ENCODE results near the gene PTCD1.

PTCD1 gene

GRCh38 chr7:99408379-99409191 is 30.0 kb downstream of the PTCD1 start, which contains the start of the genes BUD31 and PDAP1:
Gene BUD31, plus strand, starts transcription at chr7:99408969. Its CDS starts 2,124 bp downstream, at chr7:99411093.
Gene PDAP1, minus strand, starts transcription at chr7:99408597. Its CDS starts 49 bp downstream, at chr7:99408548.
- peak; percentile 85 for DNase-seq

- DNase-seq = peak; percentile 46
Observed at GRCh38 chr7:99407872-99408378, 30.7 kb downstream of the PTCD1 start.

- no peak for DNase-seq
Observed at GRCh38 chr7:99406557-99406956, 32.0 kb downstream of the PTCD1 start.

GRCh38 chr7:99404977-99405320 is 33.6 kb downstream of the PTCD1 start:
- no peak for DNase-seq

GRCh38 chr7:99404235-99404976 is 34.2 kb downstream of the PTCD1 start:
- no peak for DNase-seq

- DNase-seq = no peak
Observed at GRCh38 chr7:99403764-99404163, 34.8 kb downstream of the PTCD1 start.

- no peak for DNase-seq
Observed at GRCh38 chr7:99402854-99403253, 35.7 kb downstream of the PTCD1 start.

GRCh38 chr7:99399597-99399996 is 39.0 kb downstream of the PTCD1 start:
- DNase-seq = no peak

- no peak for DNase-seq
Observed at GRCh38 chr7:99398891-99399445, 39.6 kb downstream of the PTCD1 start.

- DNase-seq = no peak
Observed at GRCh38 chr7:99397297-99397983, 41.2 kb downstream of the PTCD1 start.

- no peak for DNase-seq
Observed at GRCh38 chr7:99396418-99397296, 41.9 kb downstream of the PTCD1 start.

GRCh38 chr7:99395616-99396327 is 42.8 kb downstream of the PTCD1 start:
- no peak for DNase-seq

- no peak for DNase-seq
Observed at GRCh38 chr7:99394188-99394502, 44.5 kb downstream of the PTCD1 start.

GRCh38 chr7:99393355-99394187 is 45.0 kb downstream of the PTCD1 start:
- no peak for DNase-seq

GRCh38 chr7:99392659-99393354 is 45.8 kb downstream of the PTCD1 start:
- DNase-seq = peak; percentile 77

GRCh38 chr7:99392046-99392445 is 46.6 kb downstream of the PTCD1 start:
- no peak for DNase-seq

GRCh38 chr7:99390941-99391602 is 47.5 kb downstream of the PTCD1 start:
- DNase-seq = no peak

- DNase-seq = no peak
Observed at GRCh38 chr7:99389772-99390171, 48.8 kb downstream of the PTCD1 start.

- no peak for DNase-seq
Observed at GRCh38 chr7:99387912-99388311, 50.7 kb downstream of the PTCD1 start.

Data from stimulated activated CD4-positive, alpha-beta T cell treated with anti-CD3 and anti-CD28 coated beads, Interleukin-4, amount 100 ng/mL, for 1 hour (primary cell).